ENCODE measurements around the gene NEO1. TPM values are rescaled to one million over a fixed set of nuclear protein-coding genes. Genes with fewer than 3 reads are reported as not detected.

The NEO1 gene
- total RNA-seq, 2 donors from 2014 or later: 51.4 to 72.3 TPM

GRCh38 chr15:73258271-73259108 lies 206.2 kb downstream of the NEO1 start:
- no peak for ATAC-seq (ENCODE audit: insufficient number of reproducible peaks, low FRiP score, low read depth)
- TF ChIP-seq CTCF (IDR thresholded peaks at IDR 0.05): no peak
- Histone ChIP-seq H3K4me3 (no peak overlapping the region), H3K27me3 (replicated peaks; ENCODE audit: insufficient read depth) (no peaks in the 10 kb centered on the region), H3K36me3 (peaks cover 24% of the 10 kb centered on the region), H3K9me3 (no peaks in the 10 kb centered on the region), H3K27ac (no peak overlapping the region), H3K4me1 (ENCODE audit: control insufficient read depth in 1 of 2, low read depth in 2 of 2) (no peaks in the 10 kb centered on the region)
- no peak for DNase-seq (ENCODE audit: low spot score)

- TF ChIP-seq CTCF (IDR thresholded peaks at IDR 0.05): no peak
- no peaks in the 10 kb centered on the region for H3K27me3 ChIP-seq (replicated peaks; ENCODE audit: insufficient read depth)
- DNase-seq (ENCODE audit: low spot score) (no peak), ATAC-seq (ENCODE audit: insufficient number of reproducible peaks, low FRiP score, low read depth) (no peak)
- no peaks in the 10 kb centered on the region for H3K9me3 ChIP-seq
- no peaks in the 10 kb centered on the region for H3K4me1 ChIP-seq (ENCODE audit: control insufficient read depth in 1 of 2, low read depth in 2 of 2)
- no peak overlapping the region for H3K4me3 ChIP-seq
- no peak overlapping the region for H3K27ac ChIP-seq
- peaks cover 6% of the 10 kb centered on the region for H3K36me3 ChIP-seq
Measured at GRCh38 chr15:73264881-73265280, 212.6 kb downstream of the NEO1 start.

GRCh38 chr15:73265536-73266153 lies 213.4 kb downstream of the NEO1 start:
- TF ChIP-seq CTCF (IDR thresholded peaks at IDR 0.05): peak; percentile 58
- ATAC-seq (ENCODE audit: insufficient number of reproducible peaks, low FRiP score, low read depth) (no peak), DNase-seq (ENCODE audit: low spot score) (no peak)
- Histone ChIP-seq H3K27ac (no peak overlapping the region), H3K9me3 (no peaks in the 10 kb centered on the region), H3K4me3 (no peak overlapping the region), H3K4me1 (ENCODE audit: control insufficient read depth in 1 of 2, low read depth in 2 of 2) (no peaks in the 10 kb centered on the region), H3K36me3 (peaks cover 8% of the 10 kb centered on the region), H3K27me3 (replicated peaks; ENCODE audit: insufficient read depth) (no peaks in the 10 kb centered on the region)

- Histone ChIP-seq H3K27ac (no peak overlapping the region), H3K9me3 (no peaks in the 10 kb centered on the region), H3K4me1 (ENCODE audit: control insufficient read depth in 1 of 2, low read depth in 2 of 2) (no peaks in the 10 kb centered on the region), H3K27me3 (replicated peaks; ENCODE audit: insufficient read depth) (no peaks in the 10 kb centered on the region), H3K4me3 (no peak overlapping the region), H3K36me3 (peaks cover 10% of the 10 kb centered on the region)
- DNase-seq (ENCODE audit: low spot score) (no peak), ATAC-seq (ENCODE audit: insufficient number of reproducible peaks, low FRiP score, low read depth) (no peak)
- no peak for TF ChIP-seq CTCF (IDR thresholded peaks at IDR 0.05)
Measured at GRCh38 chr15:73268457-73268856, 216.2 kb downstream of the NEO1 start.

- Histone ChIP-seq H3K36me3 (peaks cover 10% of the 10 kb centered on the region), H3K27me3 (replicated peaks; ENCODE audit: insufficient read depth) (no peaks in the 10 kb centered on the region), H3K4me3 (no peak overlapping the region), H3K4me1 (ENCODE audit: control insufficient read depth in 1 of 2, low read depth in 2 of 2) (no peaks in the 10 kb centered on the region), H3K9me3 (no peaks in the 10 kb centered on the region), H3K27ac (no peak overlapping the region)
- ATAC-seq (ENCODE audit: insufficient number of reproducible peaks, low FRiP score, low read depth): no peak
- TF ChIP-seq CTCF (IDR thresholded peaks at IDR 0.05): no peak
- no peak for DNase-seq (ENCODE audit: low spot score)
Measured at GRCh38 chr15:73270366-73271097, 218.3 kb downstream of the NEO1 start.

Data from thoracic aorta (tissue), 2 donors.